Adipocyte (in vitro differentiated cells): ENCODE results near the gene XCL1.
A peak's percentile ranks its signal among the peaks of the same experiment; 100 is the strongest.
"Not testable (repeated sequence)": the region's sequence is repeated elsewhere in the genome, so short reads cannot be mapped to it uniquely, and the experiment has no call there.

Experiments
- DNase-seq: peaks from one replicate; pipeline ENCODE4 v3.0.0-alpha.2; 2015; ENCODE audit warnings: low read depth
- H3K27me3 ChIP-seq: replicated peaks from 2 replicates; pipeline ENCODE4 v1.7.0; 2013; ENCODE audit warnings: mild to moderate bottlenecking, low read length, moderate library complexity; ENCODE audit not compliant: control insufficient read depth, insufficient read depth
- H3K36me3 ChIP-seq: 2 replicates; pipeline ENCODE4 v1.7.0; 2013; ENCODE audit warnings: low read length, mild to moderate bottlenecking, moderate library complexity; ENCODE audit not compliant: control insufficient read depth, insufficient read depth, severe bottlenecking
- H3K4me1 ChIP-seq: 2 replicates; pipeline ENCODE4 v1.7.0; 2013; ENCODE audit warnings: mild to moderate bottlenecking, low read length, moderate library complexity; ENCODE audit not compliant: control insufficient read depth, insufficient read depth
- H3K4me3 ChIP-seq: 2 replicates; pipeline ENCODE4 v1.7.0; 2013; ENCODE audit warnings: mild to moderate bottlenecking, low read length, moderate library complexity
- H3K9ac ChIP-seq: 2 replicates; pipeline ENCODE4 v1.7.0; 2013; ENCODE audit warnings: mild to moderate bottlenecking, low read length, moderate library complexity
- H3K9me3 ChIP-seq: 2 replicates; pipeline ENCODE4 v1.7.0; 2013; ENCODE audit warnings: mild to moderate bottlenecking, low read length, moderate library complexity; ENCODE audit not compliant: control insufficient read depth

The XCL1 gene

DNA sequence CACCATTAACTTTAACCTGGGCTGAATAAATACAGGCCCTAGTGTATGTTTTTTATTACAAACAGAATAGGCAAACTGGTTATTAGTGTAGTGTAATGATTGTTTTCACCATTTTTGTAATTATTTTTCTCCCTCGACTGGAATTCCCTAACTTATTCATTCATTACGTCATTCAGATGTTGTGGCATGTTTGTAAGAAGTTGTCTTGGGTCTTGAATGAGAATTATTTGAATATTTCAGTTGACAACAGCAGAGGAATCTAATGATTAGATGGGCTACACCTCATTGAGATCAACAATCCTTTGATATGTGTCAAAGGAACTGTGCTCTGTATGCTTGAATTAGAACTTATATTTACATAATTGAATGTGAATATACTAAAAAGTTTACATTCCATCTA lies 12.8 kb downstream of the XCL1 start:
- Histone ChIP-seq H3K27me3 (peaks cover 4% of the 10 kb centered on the region), H3K36me3 (no peaks in the 10 kb centered on the region), H3K9me3 (no peaks in the 10 kb centered on the region), H3K4me1 (peaks cover 11% of the 10 kb centered on the region), H3K4me3 (no peak overlapping the region), H3K9ac (no peak overlapping the region)
- DNase-seq = no peak

DNA sequence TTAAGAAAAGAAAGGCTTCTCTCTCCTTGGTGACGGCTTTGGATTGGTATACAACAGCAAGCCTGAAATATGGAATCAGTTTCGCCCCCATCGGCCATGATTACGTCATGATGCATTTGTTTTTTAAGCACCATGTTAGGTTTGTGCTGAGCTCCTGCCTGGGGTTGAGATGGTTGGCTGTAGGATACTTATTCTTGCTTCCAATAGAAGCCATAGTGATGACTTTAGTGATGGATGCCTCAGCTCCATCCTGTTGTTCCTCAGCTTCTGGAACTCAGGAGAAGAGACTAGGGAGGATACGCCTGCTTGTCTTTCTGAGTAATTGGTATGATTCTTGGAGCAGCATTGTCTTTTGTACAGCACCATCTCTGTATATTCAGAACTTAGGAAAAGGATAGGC lies 14.7 kb downstream of the XCL1 start:
- no peaks in the 10 kb centered on the region for H3K4me1 ChIP-seq
- H3K9me3 ChIP-seq = no peaks in the 10 kb centered on the region
- H3K9ac ChIP-seq = no peak overlapping the region
- DNase-seq = no peak
- no peak overlapping the region for H3K4me3 ChIP-seq
- H3K27me3 ChIP-seq = peaks cover 4% of the 10 kb centered on the region
- H3K36me3 ChIP-seq = no peaks in the 10 kb centered on the region

DNA sequence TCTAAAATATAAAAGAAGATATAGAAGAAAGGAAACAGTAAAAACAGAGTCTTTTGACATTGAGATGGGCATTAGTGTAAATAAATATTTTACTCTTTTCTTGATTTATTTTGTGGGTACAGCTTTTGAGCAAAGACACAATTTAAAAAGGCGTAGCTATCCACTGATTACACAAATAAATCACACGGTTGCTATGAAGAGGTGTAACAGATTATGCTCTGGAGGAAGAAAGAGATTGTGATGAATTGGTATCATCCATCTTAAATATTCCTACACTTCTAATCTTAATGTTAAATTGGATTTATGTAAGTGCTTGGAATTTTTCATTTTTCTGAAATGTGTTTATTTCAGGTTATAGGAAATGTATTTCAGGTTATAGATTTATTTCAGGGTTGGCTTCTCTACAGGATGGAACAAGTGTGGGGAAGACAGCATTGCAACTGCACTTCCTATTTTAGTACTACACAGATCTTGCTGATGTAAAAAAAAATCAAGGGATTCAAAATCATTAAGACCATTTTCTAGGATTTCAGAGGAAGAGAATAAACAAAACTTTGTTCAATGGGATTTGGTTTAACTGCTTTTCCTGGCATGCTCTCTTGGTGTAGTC lies 15.3 kb downstream of the XCL1 start:
- no peak overlapping the region for H3K4me3 ChIP-seq
- H3K36me3 ChIP-seq = no peaks in the 10 kb centered on the region
- H3K27me3 ChIP-seq = peaks cover 4% of the 10 kb centered on the region

DNA sequence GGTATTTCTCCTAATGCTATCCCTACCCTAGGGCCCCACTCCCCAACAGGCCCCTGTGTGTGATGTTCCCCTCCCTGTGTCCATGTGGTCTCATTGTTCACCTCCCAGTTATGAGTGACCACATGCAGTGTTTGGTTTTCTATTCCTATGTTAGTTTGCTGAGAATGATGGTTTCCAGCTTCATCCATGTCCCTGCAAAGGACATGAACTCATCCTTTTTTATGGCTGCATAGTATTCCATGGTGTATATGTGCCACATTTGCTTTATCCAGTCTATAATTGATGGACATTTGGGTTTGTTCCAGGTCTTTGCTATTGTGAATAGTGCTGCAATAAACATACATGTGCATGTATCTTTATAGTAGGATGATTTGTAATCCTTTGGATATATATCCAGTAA lies 19.0 kb downstream of the XCL1 start:
- not testable (repeated sequence) for H3K4me3 ChIP-seq, DNase-seq, H3K27me3 ChIP-seq, H3K9me3 ChIP-seq, H3K36me3 ChIP-seq, H3K9ac ChIP-seq
- peaks cover 12% of the 10 kb centered on the region for H3K4me1 ChIP-seq

More for the DNA sequence above, 15.3 kb downstream of the XCL1 start:
- no peak for DNase-seq
- H3K4me1 ChIP-seq = no peaks in the 10 kb centered on the region
- H3K9ac ChIP-seq = no peak overlapping the region
- H3K9me3 ChIP-seq = no peaks in the 10 kb centered on the region

DNA sequence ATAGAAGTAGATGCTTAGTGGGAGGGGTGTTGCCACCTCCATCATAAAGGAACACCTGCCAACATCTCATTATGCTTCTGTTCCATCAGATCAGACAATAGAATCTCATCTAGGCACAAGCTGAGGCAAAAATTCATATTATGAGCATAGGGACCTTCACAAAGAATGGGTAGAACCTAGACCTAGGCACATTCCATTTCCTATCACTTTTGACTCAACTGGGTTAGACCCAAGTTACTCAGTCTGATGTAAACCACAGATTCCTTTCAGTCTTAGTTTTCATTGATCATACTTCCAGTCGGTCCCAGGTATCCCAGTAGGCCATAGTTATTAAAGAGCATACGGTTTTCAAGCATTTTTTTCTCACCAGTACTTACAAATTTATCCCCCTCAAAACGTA lies 21.7 kb downstream of the XCL1 start:
- DNase-seq = no peak
- H3K4me3 ChIP-seq = no peak overlapping the region
- H3K27me3 ChIP-seq = peaks cover 4% of the 10 kb centered on the region
- H3K9ac ChIP-seq = no peak overlapping the region
- H3K36me3 ChIP-seq = no peaks in the 10 kb centered on the region
- H3K9me3 ChIP-seq = no peaks in the 10 kb centered on the region
- peaks cover 12% of the 10 kb centered on the region for H3K4me1 ChIP-seq

DNA sequence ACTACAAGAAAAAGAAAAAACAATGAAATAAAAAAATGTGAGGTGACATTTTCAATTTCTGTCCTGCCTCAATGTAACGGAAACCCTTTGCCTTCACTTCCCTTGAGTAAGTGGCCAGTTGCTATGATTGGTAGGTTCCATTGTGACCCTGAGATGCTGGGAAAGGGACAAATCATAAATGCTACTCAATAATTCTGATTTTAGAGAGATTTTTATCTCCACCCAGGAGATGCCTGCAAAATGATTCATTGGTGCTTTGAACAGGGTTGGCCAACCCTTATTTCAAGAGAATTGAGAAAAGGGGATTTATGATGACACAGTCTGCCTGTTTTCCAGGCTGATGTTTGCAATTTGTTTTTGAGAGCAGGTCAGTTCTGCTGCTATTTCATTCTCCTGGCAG lies 22.5 kb downstream of the XCL1 start:
- Histone ChIP-seq H3K4me1 (peaks cover 12% of the 10 kb centered on the region), H3K27me3 (peaks cover under 1% of the 10 kb centered on the region), H3K9ac (no peak overlapping the region), H3K9me3 (no peaks in the 10 kb centered on the region), H3K4me3 (no peak overlapping the region), H3K36me3 (no peaks in the 10 kb centered on the region)
- peak; percentile 59 for DNase-seq

DNA sequence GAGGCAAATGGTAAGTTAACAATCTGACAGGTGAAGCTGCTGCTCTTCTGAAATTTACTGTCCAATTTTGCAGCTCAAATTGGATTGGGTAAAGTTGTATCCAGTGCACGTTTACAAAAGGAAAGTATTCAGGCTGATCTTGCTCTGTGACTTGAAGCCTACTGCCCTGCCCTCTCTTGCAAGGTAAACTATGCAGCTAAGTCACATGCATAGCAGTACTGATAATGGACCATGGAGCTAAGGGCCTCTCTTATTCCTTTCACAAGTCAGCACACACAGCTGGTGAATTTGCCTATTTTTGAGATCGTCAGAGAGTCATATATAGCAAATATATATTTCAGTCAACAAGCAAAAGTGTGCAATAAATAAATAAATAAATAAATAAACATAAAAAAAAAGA lies 23.2 kb downstream of the XCL1 start:
- Histone ChIP-seq H3K9ac (no peak overlapping the region), H3K4me1 (peaks cover 12% of the 10 kb centered on the region), H3K9me3 (no peaks in the 10 kb centered on the region), H3K36me3 (no peaks in the 10 kb centered on the region), H3K27me3 (no peaks in the 10 kb centered on the region), H3K4me3 (no peak overlapping the region)
- DNase-seq = no peak

DNA sequence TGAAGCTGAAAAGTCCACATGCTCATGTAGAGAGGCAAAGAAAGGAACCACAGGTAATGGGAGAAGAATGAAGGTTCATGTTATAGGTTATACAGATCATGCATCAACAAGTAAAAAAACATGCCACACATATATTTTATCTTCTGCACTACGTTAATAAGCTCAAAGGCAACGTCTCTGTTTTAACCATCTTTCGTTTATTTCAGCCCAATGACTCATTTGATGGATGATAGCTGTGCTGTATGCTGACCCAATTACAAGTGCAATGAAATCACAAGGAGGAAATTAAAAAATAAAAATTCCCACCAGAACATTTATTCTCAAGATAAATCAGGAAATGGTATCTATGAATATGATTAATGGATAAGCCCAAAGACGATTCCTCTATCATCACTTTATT lies 24.6 kb downstream of the XCL1 start:
- Histone ChIP-seq H3K4me1 (peaks cover 12% of the 10 kb centered on the region), H3K9me3 (no peaks in the 10 kb centered on the region), H3K9ac (no peak overlapping the region), H3K36me3 (no peaks in the 10 kb centered on the region), H3K27me3 (no peaks in the 10 kb centered on the region), H3K4me3 (no peak overlapping the region)
- DNase-seq = no peak

DNA sequence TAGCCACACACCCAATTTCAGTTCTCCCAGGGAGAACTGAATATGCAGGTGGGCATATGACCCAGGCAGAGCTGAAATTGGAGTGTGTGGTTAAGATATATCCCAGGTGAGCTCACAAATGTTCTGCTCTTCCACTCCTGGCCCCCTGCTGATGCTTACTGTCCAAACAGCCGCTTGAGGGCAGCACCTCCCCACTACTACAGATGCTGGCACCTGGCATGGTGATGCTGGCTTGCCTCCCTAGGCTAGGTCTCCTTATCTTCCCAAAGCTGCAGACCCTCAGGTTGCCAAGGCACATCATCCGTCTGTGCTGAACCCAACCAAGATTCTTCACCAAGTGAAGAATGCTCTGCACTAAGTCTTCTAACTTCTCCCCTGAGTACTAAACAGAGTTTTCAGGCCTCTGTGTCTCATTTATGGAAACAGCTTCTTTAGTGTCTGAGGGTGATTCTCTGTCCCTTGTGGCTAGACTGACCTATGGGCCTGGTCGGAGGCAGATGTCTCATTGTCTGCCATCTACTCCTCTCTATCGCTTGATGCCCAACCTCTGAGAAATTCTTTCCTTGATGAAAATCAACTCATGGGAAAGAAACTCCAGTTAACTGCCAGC lies 27.2 kb downstream of the XCL1 start:
- no peaks in the 10 kb centered on the region for H3K27me3 ChIP-seq
- H3K36me3 ChIP-seq = no peaks in the 10 kb centered on the region
- peaks cover 11% of the 10 kb centered on the region for H3K4me1 ChIP-seq
- no peaks in the 10 kb centered on the region for H3K9me3 ChIP-seq
- no peak overlapping the region for H3K4me3 ChIP-seq
- peak; percentile 85 for DNase-seq
- H3K9ac ChIP-seq = no peak overlapping the region

DNA sequence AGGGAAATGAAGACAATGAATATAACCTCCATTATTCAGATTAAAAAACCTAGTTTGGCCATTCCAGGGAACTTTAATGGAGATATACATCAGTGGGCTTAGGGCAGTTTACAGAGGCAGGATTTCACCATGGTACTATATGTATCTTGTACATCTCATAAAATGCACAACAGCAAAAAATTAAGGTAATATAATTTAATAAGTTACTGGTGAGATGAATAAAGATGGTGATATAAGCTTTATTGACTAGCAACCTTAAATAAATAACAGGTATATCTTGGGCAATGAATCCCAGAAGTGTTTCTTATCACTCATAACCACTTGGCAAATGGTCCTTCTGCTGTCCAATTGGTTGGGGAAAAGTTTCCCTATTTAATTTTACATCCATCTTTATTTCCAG lies 29.0 kb downstream of the XCL1 start:
- Histone ChIP-seq H3K9ac (no peak overlapping the region), H3K27me3 (no peaks in the 10 kb centered on the region), H3K4me1 (peaks cover 7% of the 10 kb centered on the region), H3K4me3 (no peak overlapping the region), H3K9me3 (no peaks in the 10 kb centered on the region), H3K36me3 (no peaks in the 10 kb centered on the region)
- DNase-seq = no peak

DNA sequence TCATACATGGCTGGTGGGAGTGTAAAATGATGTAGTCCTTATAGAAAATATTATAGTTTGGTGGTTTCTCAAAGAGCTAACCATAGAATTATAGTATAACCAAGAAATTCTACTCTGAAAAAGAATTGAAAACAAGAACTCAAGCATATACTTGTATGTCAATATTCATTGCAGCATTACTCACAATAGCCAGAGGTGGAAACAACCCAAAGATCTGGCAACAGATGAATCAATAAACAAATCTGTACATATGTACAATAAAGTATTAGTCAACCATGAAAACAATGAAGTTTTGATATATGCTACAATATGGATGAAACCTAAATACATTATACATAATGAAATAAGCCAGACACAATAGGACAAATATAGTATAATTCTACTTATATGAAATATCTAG lies 29.7 kb downstream of the XCL1 start:
- H3K9ac ChIP-seq = no peak overlapping the region
- no peaks in the 10 kb centered on the region for H3K36me3 ChIP-seq
- H3K9me3 ChIP-seq = no peaks in the 10 kb centered on the region
- H3K4me1 ChIP-seq = peaks cover 7% of the 10 kb centered on the region
- no peak for DNase-seq
- no peaks in the 10 kb centered on the region for H3K27me3 ChIP-seq
- no peak overlapping the region for H3K4me3 ChIP-seq

DNA sequence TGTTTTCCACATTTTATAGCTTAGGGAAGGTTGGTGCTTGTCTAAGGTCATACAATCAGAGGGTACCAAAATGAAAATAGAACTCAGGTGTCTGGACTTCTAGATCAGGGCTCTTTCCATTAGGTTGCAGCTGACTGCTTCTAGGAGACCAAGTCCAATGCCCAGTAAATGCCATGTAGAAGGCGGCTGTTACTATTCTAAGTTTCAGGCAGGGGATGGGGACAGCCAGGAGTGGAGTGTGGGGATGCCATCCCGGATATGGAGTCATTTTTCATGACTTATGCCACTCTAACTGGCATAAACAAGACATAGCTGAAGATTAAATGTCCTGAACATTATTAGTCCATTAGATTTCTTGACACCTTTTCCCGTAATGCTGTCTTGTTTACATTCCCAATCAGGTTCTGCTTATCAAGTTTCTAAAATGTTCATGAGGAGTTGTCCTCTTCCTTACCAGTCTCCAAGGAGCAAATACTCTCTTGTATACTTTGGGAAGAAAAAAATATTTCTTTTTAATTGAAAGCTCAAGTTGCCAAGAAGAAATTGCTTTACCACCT lies 31.5 kb downstream of the XCL1 start:
- H3K27me3 ChIP-seq = no peaks in the 10 kb centered on the region
- H3K36me3 ChIP-seq = no peaks in the 10 kb centered on the region
- no peak overlapping the region for H3K9ac ChIP-seq
- DNase-seq = no peak
- no peaks in the 10 kb centered on the region for H3K9me3 ChIP-seq
- peaks cover 8% of the 10 kb centered on the region for H3K4me1 ChIP-seq
- no peak overlapping the region for H3K4me3 ChIP-seq
